ENCODE measurements around the gene FKBP10.
A peak's percentile ranks its signal among the peaks of the same experiment; 100 is the strongest.
"Not testable (repeated sequence)": the region's sequence is repeated elsewhere in the genome, so short reads cannot be mapped to it uniquely, and the experiment has no call there.

The FKBP10 gene

GRCh38 chr17:41811549-41812380 is 1.0 kb upstream of the FKBP10 start, which contains the start of gene P3H4:
Gene P3H4 (minus strand): TSS chr17:41811949. CDS start chr17:41811915, 34 bp downstream.
- DNase-seq: peak; percentile 80

- DNase-seq: no peak
Observed at GRCh38 chr17:41813152-41813680, 412 bp downstream of the FKBP10 start.

- no peak for DNase-seq
Observed at GRCh38 chr17:41813699-41814124, 908 bp downstream of the FKBP10 start.

GRCh38 chr17:41814195-41814594 is 1.4 kb downstream of the FKBP10 start:
- no peak for DNase-seq

GRCh38 chr17:41816637-41817320 is 4.0 kb downstream of the FKBP10 start:
- no peak for DNase-seq

- no peak for DNase-seq
Observed at GRCh38 chr17:41818024-41818423, 5.2 kb downstream of the FKBP10 start.

- DNase-seq: no peak
Observed at GRCh38 chr17:41821776-41822175, 9.0 kb downstream of the FKBP10 start.

- no peak for DNase-seq
Observed at GRCh38 chr17:41822216-41823140, 9.7 kb downstream of the FKBP10 start.

GRCh38 chr17:41823141-41823524 is 10.3 kb downstream of the FKBP10 start:
- no peak for DNase-seq

- DNase-seq: no peak
Observed at GRCh38 chr17:41823580-41823979, 10.8 kb downstream of the FKBP10 start.

GRCh38 chr17:41824086-41824485 is 11.3 kb downstream of the FKBP10 start:
- no peak for DNase-seq

GRCh38 chr17:41825175-41825845 is 12.5 kb downstream of the FKBP10 start:
- no peak for DNase-seq

- not testable (repeated sequence) for DNase-seq
Observed at GRCh38 chr17:41829961-41830360, 17.2 kb downstream of the FKBP10 start.

- no peak for DNase-seq
Observed at GRCh38 chr17:41835214-41835799, 22.5 kb downstream of the FKBP10 start.

GRCh38 chr17:41835800-41836549 is 23.2 kb downstream of the FKBP10 start, which contains the start of gene NT5C3B:
Gene NT5C3B (minus strand): TSS chr17:41836232. CDS start chr17:41836193, 39 bp downstream.
- DNase-seq: peak; percentile 82

GRCh38 chr17:41836550-41837196 is 23.9 kb downstream of the FKBP10 start:
- no peak for DNase-seq

GRCh38 chr17:41837761-41838538 is 25.1 kb downstream of the FKBP10 start, which contains the start of gene KLHL10:
Gene KLHL10 (plus strand): TSS chr17:41837825. CDS start chr17:41837933, 108 bp downstream.
- no peak for DNase-seq

- not testable (repeated sequence) for DNase-seq
Observed at GRCh38 chr17:41839448-41839847, 26.6 kb downstream of the FKBP10 start.

- not testable (repeated sequence) for DNase-seq
Observed at GRCh38 chr17:41840781-41841180, 28.0 kb downstream of the FKBP10 start.

All from CD4-positive, alpha-beta T cell treated with Interleukin-17A for 4 hours (primary cell).